Neural cell (in vitro differentiated cells): Measurements from ENCODE around the gene DGKI. TPM values are rescaled to one million over a fixed set of nuclear protein-coding genes. Genes with fewer than 3 reads are reported as not detected.
"Not testable (repeated sequence)": the region's sequence is repeated elsewhere in the genome, so short reads cannot be mapped to it uniquely, and the experiment has no call there.

Experiments
- H2AFZ ChIP-seq: fragments of 200-600, 300-800 bp; sonication (generic), shearing (Covaris generic); 2 replicates; pipeline ENCODE4 v1.6.0; 2014; ENCODE audit warnings: low read depth, mild to moderate bottlenecking, antibody characterized with exemption, low read length, moderate library complexity
- H3F3A ChIP-seq: fragments of 200-600 bp; shearing (Covaris generic); 2 replicates; pipeline ENCODE4 v1.6.1; 2016; ENCODE audit warnings: mild to moderate bottlenecking, moderate library complexity, mixed read lengths, antibody characterized with exemption, low read length; ENCODE audit not compliant: insufficient read depth, poor library complexity, severe bottlenecking
- H3K27ac ChIP-seq: fragments of 200-600, 300-800 bp; sonication (generic), shearing (Covaris generic); 2 replicates; pipeline ENCODE4 v1.5.1; 2014; ENCODE audit warnings: mild to moderate bottlenecking, low read length, moderate library complexity
- H3K27me3 ChIP-seq: fragments of 300-800, 200-600 bp; sonication (generic), shearing (Covaris generic); 2 replicates; pipeline ENCODE4 v1.6.0; 2014; ENCODE audit warnings: mild to moderate bottlenecking, low read depth, low read length, moderate library complexity; ENCODE audit not compliant: insufficient read depth
- H3K36me3 ChIP-seq: fragments of 300-800, 200-600 bp; sonication (generic), shearing (Covaris generic); 2 replicates; pipeline ENCODE4 v1.5.1; 2014; ENCODE audit warnings: mild to moderate bottlenecking, antibody characterized with exemption, low read length, moderate library complexity; ENCODE audit not compliant: insufficient read depth
- H3K4me2 ChIP-seq: fragments of 300-800, 200-600 bp; sonication (generic), shearing (Covaris generic); 2 replicates; pipeline ENCODE4 v1.6.0; 2014; ENCODE audit warnings: mild to moderate bottlenecking, low read length
- H3K4me3 ChIP-seq: fragments of 300-800, 200-600 bp; sonication (generic), shearing (Covaris generic); 2 replicates; pipeline ENCODE4 v1.5.1; 2014; ENCODE audit warnings: mild to moderate bottlenecking, low read length, moderate library complexity
- H3K79me2 ChIP-seq: fragments of 200-600 bp; shearing (Covaris generic); replicated peaks from 2 replicates; pipeline ENCODE4 v1.6.0; 2014; ENCODE audit warnings: mild to moderate bottlenecking, low read length, moderate library complexity; ENCODE audit not compliant: insufficient read depth
- H3K9ac ChIP-seq: fragments of 300-800, 200-600 bp; sonication (generic), shearing (Covaris generic); 2 replicates; pipeline ENCODE4 v1.6.1; 2016; ENCODE audit warnings: mild to moderate bottlenecking, low read length, mixed read lengths
- H3K9me2 ChIP-seq: fragments of 200-600 bp; shearing (Covaris generic); 2 replicates; pipeline ENCODE4 v1.6.1; 2016; ENCODE audit warnings: mild to moderate bottlenecking, low read length, mixed read lengths; ENCODE audit not compliant: insufficient read depth
- H3K9me3 ChIP-seq: fragments of 200-600, 300-800 bp; sonication (generic), shearing (Covaris generic); 2 replicates; pipeline ENCODE4 v1.6.1; 2016; ENCODE audit warnings: mild to moderate bottlenecking, mixed run types, low read length, moderate library complexity, mixed read lengths
- H4K20me1 ChIP-seq: fragments of 200-600 bp; shearing (Covaris generic); 2 replicates; pipeline ENCODE4 v1.6.1; 2016; ENCODE audit warnings: mild to moderate bottlenecking, mixed run types; ENCODE audit not compliant: insufficient read depth
- EP300 ChIP-seq: fragments of 450-650 bp; conservative IDR thresholded peaks from 2 replicates; pipeline ENCODE4 v1.6.1; 2014; ENCODE audit warnings: antibody characterized with exemption, mild to moderate bottlenecking, moderate library complexity; ENCODE audit not compliant: poor library complexity, severe bottlenecking
- EZH2 ChIP-seq: fragments of 200-600, 300-800 bp; shearing (Covaris generic), sonication (generic); IDR thresholded peaks from 2 replicates; pipeline ENCODE4 v1.6.1; 2014; ENCODE audit warnings: antibody characterized with exemption, low read length, borderline replicate concordance, mild to moderate bottlenecking; ENCODE audit not compliant: insufficient read depth, poor library complexity, severe bottlenecking
- MXI1 ChIP-seq: fragments of 450-650 bp; conservative IDR thresholded peaks from 2 replicates; pipeline ENCODE4 v1.6.1; 2014; ENCODE audit warnings: antibody characterized with exemption, mild to moderate bottlenecking; ENCODE audit not compliant: poor library complexity, severe bottlenecking
- POLR2AphosphoS5 ChIP-seq: IDR thresholded peaks from 2 replicates; pipeline ENCODE4 v1.6.1; 2012
- RAD21 ChIP-seq: fragments of 450-650 bp; conservative IDR thresholded peaks from 2 replicates; pipeline ENCODE4 v1.6.1; 2014; ENCODE audit warnings: antibody characterized with exemption, mild to moderate bottlenecking, moderate library complexity
- SMC3 ChIP-seq: fragments of 450-650 bp; conservative IDR thresholded peaks from 2 replicates; pipeline ENCODE4 v1.6.1; 2014; ENCODE audit warnings: antibody characterized with exemption, mild to moderate bottlenecking, moderate library complexity; ENCODE audit not compliant: poor library complexity
- TAF1 ChIP-seq: IDR thresholded peaks from 2 replicates; pipeline ENCODE4 v1.6.1; 2012; ENCODE audit warnings: low read depth
- polyA plus RNA-seq: library from polyadenylated mRNA; depleted of rRNA; stranded (reverse); fragments of >200 nt; gene quantifications from 2 replicates; pipeline ENCODE4 v1.2.3, GENCODE V29; 2014
- TF ChIP-seq, protein P1 (sequence below): IDR thresholded peaks from 2 replicates; pipeline ENCODE4 v1.6.1; 2012; ENCODE audit warnings: borderline replicate concordance
- TF ChIP-seq, protein P2 (sequence below): fragments of 450-650 bp; IDR thresholded peaks from 2 replicates; pipeline ENCODE4 v1.5.1; 2014; ENCODE audit warnings: antibody characterized with exemption, mild to moderate bottlenecking, moderate library complexity; ENCODE audit not compliant: poor library complexity, severe bottlenecking

DGKI gene
- polyA plus RNA-seq, 1 donor from 2014 or later: 15.8 TPM

DNA sequence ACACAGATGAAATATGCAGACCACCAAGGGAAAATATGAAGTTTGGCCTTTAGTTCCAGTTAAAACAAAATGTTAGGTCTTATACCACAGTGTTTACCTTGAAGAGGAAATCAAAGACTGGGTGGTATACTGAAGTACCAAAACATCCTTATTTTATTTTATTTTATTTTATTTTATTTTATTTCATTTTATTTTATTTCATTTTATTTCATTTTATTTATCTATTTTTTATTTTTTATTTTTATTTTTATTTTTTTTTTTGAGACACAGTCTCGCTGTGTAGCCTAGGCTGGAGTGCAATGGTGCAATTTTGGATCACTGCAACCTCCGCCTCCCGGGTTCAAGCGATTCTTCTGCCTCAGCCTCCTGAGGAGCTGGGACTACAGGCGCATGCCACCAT lies 140.4 kb downstream of the DGKI start:
- not testable (repeated sequence) for H3K36me3 ChIP-seq, H3K9me2 ChIP-seq, H3K4me2 ChIP-seq, H2AFZ ChIP-seq, H4K20me1 ChIP-seq, H3K9ac ChIP-seq, H3K4me3 ChIP-seq, H3K27ac ChIP-seq, H3K27me3 ChIP-seq, H3F3A ChIP-seq, H3K9me3 ChIP-seq, H3K79me2 ChIP-seq

DNA sequence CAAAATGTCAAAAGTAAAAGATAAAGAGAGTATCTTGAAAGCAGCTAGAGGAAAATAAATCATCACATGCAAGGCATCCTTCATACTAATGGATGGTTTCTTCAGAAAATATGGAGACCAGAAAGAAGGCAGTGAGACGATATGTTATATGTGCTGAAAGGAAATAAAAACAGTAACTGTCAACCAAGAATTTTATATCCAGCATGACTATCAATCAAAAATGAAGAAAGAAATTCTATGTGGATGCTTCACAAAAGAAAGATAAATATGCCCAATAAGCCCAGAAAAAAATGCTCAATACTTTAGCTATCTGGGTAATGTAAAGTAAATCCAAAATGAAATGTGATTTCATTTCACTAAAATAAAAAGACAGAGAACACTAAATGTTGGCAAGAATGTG lies 142.1 kb downstream of the DGKI start:
- H4K20me1 ChIP-seq: no peaks in the 10 kb centered on the region
- no peaks in the 10 kb centered on the region for H3K9me3 ChIP-seq
- no peaks in the 10 kb centered on the region for H3K27me3 ChIP-seq
- H2AFZ ChIP-seq: no peak overlapping the region
- H3K9me2 ChIP-seq: no peaks in the 10 kb centered on the region
- H3K4me2 ChIP-seq: no peak overlapping the region
- no peak overlapping the region for H3K9ac ChIP-seq
- H3F3A ChIP-seq: no peaks in the 10 kb centered on the region
- no peaks in the 10 kb centered on the region for H3K36me3 ChIP-seq
- no peak overlapping the region for H3K27ac ChIP-seq
- H3K4me3 ChIP-seq: no peak overlapping the region
- TF ChIP-seq MXI1 (no peak), RAD21 (no peak), SMC3 (no peak), POLR2AphosphoS5 (no peak), EP300 (no peak), EZH2 (no peak), TAF1 (no peak)
- TF ChIP-seq, protein P1, sequence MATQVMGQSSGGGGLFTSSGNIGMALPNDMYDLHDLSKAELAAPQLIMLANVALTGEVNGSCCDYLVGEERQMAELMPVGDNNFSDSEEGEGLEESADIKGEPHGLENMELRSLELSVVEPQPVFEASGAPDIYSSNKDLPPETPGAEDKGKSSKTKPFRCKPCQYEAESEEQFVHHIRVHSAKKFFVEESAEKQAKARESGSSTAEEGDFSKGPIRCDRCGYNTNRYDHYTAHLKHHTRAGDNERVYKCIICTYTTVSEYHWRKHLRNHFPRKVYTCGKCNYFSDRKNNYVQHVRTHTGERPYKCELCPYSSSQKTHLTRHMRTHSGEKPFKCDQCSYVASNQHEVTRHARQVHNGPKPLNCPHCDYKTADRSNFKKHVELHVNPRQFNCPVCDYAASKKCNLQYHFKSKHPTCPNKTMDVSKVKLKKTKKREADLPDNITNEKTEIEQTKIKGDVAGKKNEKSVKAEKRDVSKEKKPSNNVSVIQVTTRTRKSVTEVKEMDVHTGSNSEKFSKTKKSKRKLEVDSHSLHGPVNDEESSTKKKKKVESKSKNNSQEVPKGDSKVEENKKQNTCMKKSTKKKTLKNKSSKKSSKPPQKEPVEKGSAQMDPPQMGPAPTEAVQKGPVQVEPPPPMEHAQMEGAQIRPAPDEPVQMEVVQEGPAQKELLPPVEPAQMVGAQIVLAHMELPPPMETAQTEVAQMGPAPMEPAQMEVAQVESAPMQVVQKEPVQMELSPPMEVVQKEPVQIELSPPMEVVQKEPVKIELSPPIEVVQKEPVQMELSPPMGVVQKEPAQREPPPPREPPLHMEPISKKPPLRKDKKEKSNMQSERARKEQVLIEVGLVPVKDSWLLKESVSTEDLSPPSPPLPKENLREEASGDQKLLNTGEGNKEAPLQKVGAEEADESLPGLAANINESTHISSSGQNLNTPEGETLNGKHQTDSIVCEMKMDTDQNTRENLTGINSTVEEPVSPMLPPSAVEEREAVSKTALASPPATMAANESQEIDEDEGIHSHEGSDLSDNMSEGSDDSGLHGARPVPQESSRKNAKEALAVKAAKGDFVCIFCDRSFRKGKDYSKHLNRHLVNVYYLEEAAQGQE: no peak
- TF ChIP-seq, protein P2, sequence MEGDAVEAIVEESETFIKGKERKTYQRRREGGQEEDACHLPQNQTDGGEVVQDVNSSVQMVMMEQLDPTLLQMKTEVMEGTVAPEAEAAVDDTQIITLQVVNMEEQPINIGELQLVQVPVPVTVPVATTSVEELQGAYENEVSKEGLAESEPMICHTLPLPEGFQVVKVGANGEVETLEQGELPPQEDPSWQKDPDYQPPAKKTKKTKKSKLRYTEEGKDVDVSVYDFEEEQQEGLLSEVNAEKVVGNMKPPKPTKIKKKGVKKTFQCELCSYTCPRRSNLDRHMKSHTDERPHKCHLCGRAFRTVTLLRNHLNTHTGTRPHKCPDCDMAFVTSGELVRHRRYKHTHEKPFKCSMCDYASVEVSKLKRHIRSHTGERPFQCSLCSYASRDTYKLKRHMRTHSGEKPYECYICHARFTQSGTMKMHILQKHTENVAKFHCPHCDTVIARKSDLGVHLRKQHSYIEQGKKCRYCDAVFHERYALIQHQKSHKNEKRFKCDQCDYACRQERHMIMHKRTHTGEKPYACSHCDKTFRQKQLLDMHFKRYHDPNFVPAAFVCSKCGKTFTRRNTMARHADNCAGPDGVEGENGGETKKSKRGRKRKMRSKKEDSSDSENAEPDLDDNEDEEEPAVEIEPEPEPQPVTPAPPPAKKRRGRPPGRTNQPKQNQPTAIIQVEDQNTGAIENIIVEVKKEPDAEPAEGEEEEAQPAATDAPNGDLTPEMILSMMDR: no peak
- H3K79me2 ChIP-seq: no peaks in the 10 kb centered on the region

DNA sequence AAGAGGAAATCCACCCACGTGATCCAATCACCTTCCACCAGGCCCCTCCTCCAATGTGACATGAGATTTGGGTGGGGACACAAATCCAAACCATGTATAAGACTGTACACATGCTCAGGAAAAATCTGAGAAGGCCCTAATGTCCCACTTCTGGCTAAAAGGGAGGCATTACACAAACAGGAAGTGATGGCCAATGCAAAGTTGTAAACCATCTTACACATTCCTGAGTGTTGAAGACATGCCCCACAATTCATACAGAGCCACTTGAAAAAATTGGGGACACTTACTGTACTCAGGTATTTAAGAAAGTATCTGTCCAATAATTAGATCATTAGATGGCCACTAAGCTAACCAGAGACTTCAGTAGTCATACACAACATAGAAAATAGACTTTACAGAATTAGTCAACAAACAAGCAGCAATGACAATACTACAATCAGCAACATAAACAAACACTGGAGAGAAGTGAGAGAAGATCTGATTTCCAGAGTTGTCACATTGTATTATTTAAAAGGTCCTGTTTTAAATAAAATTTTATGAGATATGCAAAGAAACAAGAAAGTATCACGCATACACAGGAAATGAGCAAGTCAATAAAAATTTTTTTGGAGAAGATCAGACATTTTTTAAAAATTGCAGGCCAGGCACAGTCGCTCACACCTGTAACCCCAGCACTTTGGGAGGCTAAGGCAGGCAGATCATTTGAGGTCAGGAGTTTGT lies 143.3 kb downstream of the DGKI start:
- Histone ChIP-seq H3K27ac (no peak overlapping the region), H3K4me2 (no peak overlapping the region), H2AFZ (no peak overlapping the region), H3K9ac (no peak overlapping the region), H3K4me3 (no peak overlapping the region), H3F3A (no peaks in the 10 kb centered on the region), H3K9me3 (no peaks in the 10 kb centered on the region), H3K9me2 (no peaks in the 10 kb centered on the region), H3K36me3 (no peaks in the 10 kb centered on the region), H3K79me2 (no peaks in the 10 kb centered on the region), H4K20me1 (no peaks in the 10 kb centered on the region), H3K27me3 (no peaks in the 10 kb centered on the region)
- TF ChIP-seq, protein P1: no peak
- no peak for TF ChIP-seq EP300
- no peak for TF ChIP-seq POLR2AphosphoS5
- TF ChIP-seq SMC3: no peak
- no peak for TF ChIP-seq TAF1
- TF ChIP-seq, protein P2: no peak
- no peak for TF ChIP-seq EZH2
- no peak for TF ChIP-seq RAD21
- no peak for TF ChIP-seq MXI1
